Keratinocyte (primary cell): Measurements from ENCODE around the gene PCDH9. TPM values are rescaled to one million over a fixed set of nuclear protein-coding genes. Genes with fewer than 3 reads are reported as not detected.
"Not testable (repeated sequence)": the region's sequence is repeated elsewhere in the genome, so short reads cannot be mapped to it uniquely, and the experiment has no call there.

Source experiments
- DNase-seq: peaks from one replicate; pipeline ENCODE4 v3.0.0-alpha.2; 2011; ENCODE audit warnings: low read depth, missing footprints, low spot score
- FAIRE-seq: peaks from 2 replicates; lab custom pipeline; 2011; peaks lifted over from hg19 to GRCh38; lab: Jason Lieb, UNC
- H2AFZ ChIP-seq: 2 replicates; pipeline ENCODE4 v1.6.0; 2012; ENCODE audit warnings: low read length, control low read depth, inconsistent platforms; ENCODE audit not compliant: control insufficient read depth
- H3K27ac ChIP-seq: 2 replicates; pipeline ENCODE4 v1.5.1; 2011; ENCODE audit warnings: low read length; ENCODE audit not compliant: control insufficient read depth, insufficient read depth
- H3K27me3 ChIP-seq: 3 replicates; pipeline ENCODE4 v1.6.0; 2011; ENCODE audit warnings: low read length; ENCODE audit not compliant: control insufficient read depth, insufficient read depth; ENCODE audit errors: extremely low read depth
- H3K36me3 ChIP-seq, 2 experiments: 2 replicates in 1 of 2; 3 replicates in 1 of 2; pipeline ENCODE4 v1.5.1; 2011; ENCODE audit warnings: low read length in 2 of 2, mild to moderate bottlenecking in 1 of 2; ENCODE audit not compliant: control insufficient read depth in 2 of 2, insufficient read depth in 2 of 2; ENCODE audit errors: extremely low read depth in 1 of 2
- H3K4me1 ChIP-seq: 3 replicates; pipeline ENCODE4 v1.5.1; 2011; ENCODE audit warnings: low read length; ENCODE audit not compliant: control insufficient read depth, insufficient read depth; ENCODE audit errors: extremely low read depth
- H3K4me2 ChIP-seq: 3 replicates; pipeline ENCODE4 v1.6.0; 2011; ENCODE audit warnings: low read depth, low read length; ENCODE audit not compliant: control insufficient read depth, insufficient read depth; ENCODE audit errors: extremely low read depth
- H3K4me3 ChIP-seq, 3 experiments: fragments of 200-600 bp in 1 of 3; sonication (generic) in 1 of 3; 2 replicates in 2 of 3; 3 replicates in 1 of 3; pipeline ENCODE4 v1.5.1; 2011 to 2016; ENCODE audit warnings: low read length in 3 of 3, mild to moderate bottlenecking in 3 of 3, control low read depth in 2 of 3, inconsistent platforms in 1 of 3, low read depth in 1 of 3, mixed read lengths in 1 of 3, mixed run types in 1 of 3, moderate library complexity in 1 of 3; ENCODE audit not compliant: control insufficient read depth in 2 of 3, insufficient read depth in 2 of 3; ENCODE audit errors: extremely low read depth in 1 of 3
- H3K79me2 ChIP-seq: 2 replicates; pipeline ENCODE4 v1.6.0; 2012; ENCODE audit warnings: low read length; ENCODE audit not compliant: control insufficient read depth, insufficient read depth
- H3K9ac ChIP-seq: 3 replicates; pipeline ENCODE4 v1.6.0; 2011; ENCODE audit warnings: low read length; ENCODE audit not compliant: control insufficient read depth, insufficient read depth; ENCODE audit errors: extremely low read depth
- H3K9me1 ChIP-seq: 3 replicates; pipeline ENCODE4 v1.6.0; 2011; ENCODE audit warnings: low read length; ENCODE audit not compliant: control insufficient read depth, insufficient read depth; ENCODE audit errors: extremely low read depth
- H3K9me3 ChIP-seq: 2 replicates; pipeline ENCODE4 v1.5.1; 2012; ENCODE audit warnings: low read depth, low read length; ENCODE audit not compliant: control insufficient read depth
- H4K20me1 ChIP-seq: 3 replicates; pipeline ENCODE4 v1.6.0; 2011; ENCODE audit warnings: low read length; ENCODE audit not compliant: control insufficient read depth, insufficient read depth; ENCODE audit errors: extremely low read depth
- CTCF ChIP-seq, 3 experiments: IDR thresholded peaks in 1 of 3; conservative IDR thresholded peaks in 1 of 3; optimal IDR thresholded peaks in 1 of 3; 2 replicates in 2 of 3; 3 replicates in 1 of 3; pipeline versions ENCODE3 to v1.5.1; 2011; ENCODE audit warnings: low read length in 3 of 3, mild to moderate bottlenecking in 3 of 3, moderate library complexity in 2 of 3, control low read depth in 1 of 3, inconsistent platforms in 1 of 3; ENCODE audit not compliant: insufficient read depth in 2 of 3; ENCODE audit errors: extremely low read depth in 1 of 3
- EZH2 ChIP-seq: IDR thresholded peaks from one replicate; pipeline ENCODE4 v1.6.1; 2012; ENCODE audit warnings: inconsistent platforms, mild to moderate bottlenecking, low read length, moderate library complexity
- dilution Hi-C: fragments of 300-500 bp; cut with MboI; formaldehyde crosslinking; loops from one replicate; pipeline ENCODE4 v1.7.0; 2020; ENCODE audit warnings: low sequenced_read_pairs; ENCODE audit not compliant: extremely low pct_ligation_motif_present
- polyA plus RNA-seq, 5 experiments: library from polyadenylated mRNA; depleted of rRNA in 3 of 5; stranded (reverse) in 3 of 5; stranded (forward) in 1 of 5; unstranded in 1 of 5; fragments of >200 nt; gene quantifications; 1 replicate in 1 of 5; 2 replicates in 3 of 5; 3 replicates in 1 of 5; pipeline versions ENCODE4 v1.2.1 to v1.2.3, GENCODE V29; 2011 to 2012; ENCODE audit warnings: missing spikeins in 2 of 5, low read depth in 1 of 5, low replicate concordance in 1 of 5

Gene PCDH9
- polyA plus RNA-seq, 1 donor (not counting 4 experiments of a cell fraction or from before 2014, with no cell fraction given) = 0.21 TPM

- Histone ChIP-seq H3K9me3 (no peaks in the 10 kb centered on the region), H3K27me3 (no peaks in the 10 kb centered on the region), H3K36me3 (no peaks in the 10 kb centered on the region), H2AFZ (no peak overlapping the region), H3K4me1 (no peaks in the 10 kb centered on the region), H3K9ac (no peak overlapping the region), H3K27ac (no peak overlapping the region), H3K4me3 (no peak overlapping the region), H3K4me2 (no peak overlapping the region), H3K9me1 (no peaks in the 10 kb centered on the region), H4K20me1 (no peaks in the 10 kb centered on the region), H3K79me2 (no peaks in the 10 kb centered on the region)
- no peak for DNase-seq
- FAIRE-seq = no peak
- dilution Hi-C loops = no loop called here
- TF ChIP-seq CTCF (optimal IDR thresholded peaks at IDR 0.05 in 1 of 3, IDR thresholded peaks at IDR 0.05 in 1 of 3, conservative IDR thresholded peaks at IDR 0.05 in 1 of 3; ENCODE audit: extremely low read depth in 1 of 3, insufficient read depth in 2 of 3, low read length in 3 of 3) (no peak), EZH2 (no peak)
These were observed 933.8 kb downstream of the PCDH9 start for GRCh38 chr13:66296328-66296727.

- H3K4me2 ChIP-seq, DNase-seq, H3K79me2 ChIP-seq, FAIRE-seq, H3K36me3 ChIP-seq, H3K4me1 ChIP-seq, H2AFZ ChIP-seq, dilution Hi-C loops, H3K27me3 ChIP-seq, H3K4me3 ChIP-seq, H3K9ac ChIP-seq, H3K9me1 ChIP-seq, H3K9me3 ChIP-seq, H3K27ac ChIP-seq, H4K20me1 ChIP-seq: not testable (repeated sequence)
These were observed 943.3 kb downstream of the PCDH9 start for GRCh38 chr13:66286806-66287205.

GRCh38 chr13:66275416-66275815, 954.7 kb downstream of the PCDH9 start:
- H3K9me1 ChIP-seq = no peaks in the 10 kb centered on the region
- TF ChIP-seq EZH2 = no peak
- TF ChIP-seq CTCF (optimal IDR thresholded peaks at IDR 0.05 in 1 of 3, IDR thresholded peaks at IDR 0.05 in 1 of 3, conservative IDR thresholded peaks at IDR 0.05 in 1 of 3; ENCODE audit: extremely low read depth in 1 of 3, insufficient read depth in 2 of 3, low read length in 3 of 3) = no peak
- FAIRE-seq = no peak
- H3K4me2 ChIP-seq = no peak overlapping the region
- H3K9ac ChIP-seq = no peak overlapping the region
- no peaks in the 10 kb centered on the region for H3K79me2 ChIP-seq
- no peak overlapping the region for H2AFZ ChIP-seq
- no peak overlapping the region for H3K4me3 ChIP-seq
- H3K27ac ChIP-seq = no peak overlapping the region
- DNase-seq = no peak
- H4K20me1 ChIP-seq = no peaks in the 10 kb centered on the region
- no peaks in the 10 kb centered on the region for H3K9me3 ChIP-seq
- H3K4me1 ChIP-seq = no peaks in the 10 kb centered on the region
- H3K27me3 ChIP-seq = no peaks in the 10 kb centered on the region
- H3K36me3 ChIP-seq = no peaks in the 10 kb centered on the region
- dilution Hi-C loops = no loop called here
